H9 (cell line): ENCODE results near the gene HP1BP3. TPM values are rescaled to one million over a fixed set of nuclear protein-coding genes. Genes with fewer than 3 reads are reported as not detected.

Experiments used
- DNase-seq: peaks from one replicate; pipeline ENCODE4 v3.0.0-alpha.2; 2017
- H2AFZ ChIP-seq: one replicate; pipeline ENCODE4 v1.6.1; 2013; ENCODE audit warnings: mild to moderate bottlenecking, low read length, control low read depth, moderate library complexity
- H2AK5ac ChIP-seq: 2 replicates; pipeline ENCODE4 v1.6.1; 2013; ENCODE audit warnings: low read length, control low read depth, mixed read lengths; ENCODE audit not compliant: insufficient read length
- H2BK120ac ChIP-seq: one replicate; pipeline ENCODE4 v1.6.1; 2013; ENCODE audit warnings: low read depth, mild to moderate bottlenecking, low read length, control low read depth, inconsistent platforms; ENCODE audit not compliant: poor library complexity, severe bottlenecking
- H2BK12ac ChIP-seq: 2 replicates; pipeline ENCODE4 v1.6.1; 2013; ENCODE audit warnings: low read length, control low read depth, mixed read lengths, low read depth; ENCODE audit not compliant: insufficient read length
- H2BK15ac ChIP-seq: 2 replicates; pipeline ENCODE4 v1.6.1; 2013; ENCODE audit warnings: low read depth, low read length, control low read depth
- H2BK20ac ChIP-seq: one replicate; pipeline ENCODE4 v1.6.1; 2013; ENCODE audit warnings: low read depth, mild to moderate bottlenecking, low read length, control low read depth, inconsistent platforms; ENCODE audit not compliant: poor library complexity, severe bottlenecking
- H2BK5ac ChIP-seq: 2 replicates; pipeline ENCODE4 v1.6.1; 2013; ENCODE audit warnings: low read length, control low read depth, mixed read lengths; ENCODE audit not compliant: insufficient read length
- H3K14ac ChIP-seq: 2 replicates; pipeline ENCODE4 v1.6.1; 2013; ENCODE audit warnings: low read length, control low read depth; ENCODE audit not compliant: insufficient read depth
- H3K18ac ChIP-seq: 2 replicates; pipeline ENCODE4 v1.6.1; 2013; ENCODE audit warnings: low read depth, mild to moderate bottlenecking, mixed read lengths, low read length, control low read depth; ENCODE audit not compliant: insufficient read length
- H3K23ac ChIP-seq: 2 replicates; pipeline ENCODE4 v1.6.1; 2013; ENCODE audit warnings: low read length, control low read depth, mixed read lengths, low read depth; ENCODE audit not compliant: insufficient read length
- H3K23me2 ChIP-seq: 2 replicates; pipeline ENCODE4 v1.6.1; 2013; ENCODE audit warnings: low read depth, mild to moderate bottlenecking, mixed read lengths, low read length, control low read depth; ENCODE audit not compliant: insufficient read length, poor library complexity, severe bottlenecking
- H3K27ac ChIP-seq: 2 replicates; pipeline ENCODE4 v1.5.1; 2013; ENCODE audit warnings: low read length, control low read depth, mixed read lengths, low read depth; ENCODE audit not compliant: insufficient read length
- H3K27me3 ChIP-seq: 2 replicates; pipeline ENCODE4 v1.6.1; 2013; ENCODE audit warnings: low read length, control low read depth, inconsistent platforms; ENCODE audit not compliant: insufficient read depth
- H3K4ac ChIP-seq: 2 replicates; pipeline ENCODE4 v1.6.1; 2013; ENCODE audit warnings: low read depth, mild to moderate bottlenecking, control low read depth, inconsistent platforms, low read length, moderate library complexity
- H3K4me1 ChIP-seq: 2 replicates; pipeline ENCODE4 v1.6.1; 2013; ENCODE audit warnings: low read length, control low read depth, inconsistent platforms; ENCODE audit not compliant: insufficient read depth
- H3K4me2 ChIP-seq: 2 replicates; pipeline ENCODE4 v1.6.1; 2013; ENCODE audit warnings: low read length, control low read depth, mixed read lengths; ENCODE audit not compliant: insufficient read length, insufficient read depth
- H3K56ac ChIP-seq: 2 replicates; pipeline ENCODE4 v1.6.1; 2013; ENCODE audit warnings: low read depth, mild to moderate bottlenecking, mixed read lengths, low read length, control low read depth; ENCODE audit not compliant: insufficient read length
- H3K79me1 ChIP-seq: 2 replicates; pipeline ENCODE4 v1.6.1; 2013; ENCODE audit warnings: low read depth, mild to moderate bottlenecking, moderate library complexity, low read length, control low read depth, inconsistent platforms; ENCODE audit not compliant: insufficient read depth, poor library complexity, severe bottlenecking
- H3K79me2 ChIP-seq: 2 replicates; pipeline ENCODE4 v1.6.1; 2013; ENCODE audit warnings: low read length, control low read depth, inconsistent platforms; ENCODE audit not compliant: insufficient read depth
- H3K9ac ChIP-seq: 2 replicates; pipeline ENCODE4 v1.6.1; 2013; ENCODE audit warnings: low read length, control low read depth, mixed read lengths; ENCODE audit not compliant: insufficient read length; ENCODE audit errors: extremely low read depth
- H3K9me3 ChIP-seq: one replicate; pipeline ENCODE4 v1.6.1; 2013; ENCODE audit warnings: low read depth, low read length, inconsistent platforms; ENCODE audit not compliant: control insufficient read depth
- H3T11ph ChIP-seq: one replicate; pipeline ENCODE4 v1.6.1; 2013; ENCODE audit warnings: mild to moderate bottlenecking, low read length, control low read depth, inconsistent platforms
- H4K20me1 ChIP-seq: one replicate; pipeline ENCODE4 v1.6.1; 2013; ENCODE audit not compliant: control insufficient read depth, insufficient read length, insufficient read depth
- H4K5ac ChIP-seq: 2 replicates; pipeline ENCODE4 v1.6.1; 2013; ENCODE audit warnings: low read depth, mild to moderate bottlenecking, mixed read lengths, low read length, control low read depth; ENCODE audit not compliant: insufficient read length
- H4K8ac ChIP-seq: replicated peaks from 2 replicates; pipeline ENCODE4 v1.6.1; 2013; ENCODE audit warnings: low read length, control low read depth, mixed read lengths, low read depth; ENCODE audit not compliant: insufficient read length
- H4K91ac ChIP-seq: 2 replicates; pipeline ENCODE4 v1.6.1; 2013; ENCODE audit warnings: low read depth, mild to moderate bottlenecking, moderate library complexity, mixed read lengths, low read length, control low read depth; ENCODE audit not compliant: insufficient read length
- H3K27ac Mint-ChIP-seq, 3 experiments: 2 replicates in 2 of 3; 3 replicates in 1 of 3; pipeline ENCODE4 v1.8.0; 2020 to 2021; ENCODE audit warnings: mixed read lengths in 3 of 3, mild to moderate bottlenecking in 1 of 3, moderate library complexity in 1 of 3
- H3K27me3 Mint-ChIP-seq: 2 replicates; pipeline ENCODE4 v1.8.0; 2021; ENCODE audit warnings: low read depth, mild to moderate bottlenecking, moderate library complexity, mixed read lengths
- H3K36me3 Mint-ChIP-seq, 3 experiments: 2 replicates in 2 of 3; 3 replicates in 1 of 3; pipeline ENCODE4 v1.8.0; 2020 to 2021; ENCODE audit warnings: low read depth in 3 of 3, mixed read lengths in 3 of 3; ENCODE audit not compliant: insufficient read depth in 1 of 3
- H3K4me1 Mint-ChIP-seq, 2 experiments: 2 replicates each; pipeline ENCODE4 v1.8.0; 2020; ENCODE audit warnings: mixed read lengths in 2 of 2
- H3K4me3 Mint-ChIP-seq, 2 experiments: 2 replicates in 1 of 2; 3 replicates in 1 of 2; pipeline ENCODE4 v1.8.0; 2020 to 2021; ENCODE audit warnings: mild to moderate bottlenecking in 2 of 2, mixed read lengths in 2 of 2, moderate library complexity in 1 of 2
- H3K9me3 Mint-ChIP-seq, 2 experiments: 2 replicates in 1 of 2; 3 replicates in 1 of 2; pipeline ENCODE4 v1.8.0; 2020; ENCODE audit warnings: mild to moderate bottlenecking in 2 of 2, mixed read lengths in 2 of 2, moderate library complexity in 1 of 2
- CTCF ChIP-seq: fragments of 200-600 bp; sonication (generic); conservative IDR thresholded peaks from 3 replicates; pipeline ENCODE4 v1.8.0; 2021; ENCODE audit warnings: antibody characterized with exemption, mild to moderate bottlenecking
- WGBS: extraction: QIAGEN DNeasy Blood & Tissue Kit; methylation state at CpG from one replicate; pipeline ENCODE4 v1.1.7; 2013; ENCODE audit warnings: missing lambda C conversion rate, low lambda C conversion rate, mixed read lengths; ENCODE audit not compliant: insufficient read length; ENCODE audit errors: extremely low coverage; 5-methylcytosine and 5-hydroxymethylcytosine counted together
- total RNA-seq: library from RNA; stranded (reverse); gene quantifications from 2 replicates; pipeline ENCODE4 v1.2.1, GENCODE V29; 2021

The HP1BP3 gene
- total RNA-seq, 1 experiment from 2014 or later, result 127 TPM

GRCh38 chr1:20696397-20697333 is 90.4 kb downstream of the HP1BP3 start:
- no peaks in the 10 kb centered on the region for H3K79me1 ChIP-seq
- H3K27ac ChIP-seq, result no peak overlapping the region
- H3K36me3 Mint-ChIP-seq, result peaks cover 0 to 3% (median 0%) of the 10 kb centered on the region in 3 experiments; a peak in 1 of 7 replicates
- no peaks in the 10 kb centered on the region for H3K9me3 Mint-ChIP-seq
- DNase-seq, result peak; percentile 93
- no peak overlapping the region for H2BK15ac ChIP-seq
- no peak overlapping the region for H3T11ph ChIP-seq
- H2AFZ ChIP-seq, result peak overlapping the region; percentile 32
- H3K27ac Mint-ChIP-seq, result peak overlapping the region; percentile 55 to 87 (median 85); a peak in 2 of 7 replicates
- no peak overlapping the region for H2BK120ac ChIP-seq
- H3K27me3 ChIP-seq, result no peaks in the 10 kb centered on the region
- H2BK5ac ChIP-seq, result no peak overlapping the region
- no peak overlapping the region for H4K8ac ChIP-seq
- peaks cover 9 to 17% of the 10 kb centered on the region in 2 experiments; a peak in 3 of 4 replicates for H3K4me1 Mint-ChIP-seq
- H3K4me3 Mint-ChIP-seq, result peak overlapping the region; percentile 76 to 81
- no peak overlapping the region for H2BK12ac ChIP-seq
- peaks cover 14% of the 10 kb centered on the region for H3K27me3 Mint-ChIP-seq
- H2AK5ac ChIP-seq, result no peak overlapping the region
- no peaks in the 10 kb centered on the region for H4K20me1 ChIP-seq
- no peaks in the 10 kb centered on the region for H3K9me3 ChIP-seq
- no peaks in the 10 kb centered on the region for H3K4me1 ChIP-seq
- H4K5ac ChIP-seq, result no peak overlapping the region
- H3K9ac ChIP-seq, result no peak overlapping the region
- H3K18ac ChIP-seq, result no peak overlapping the region
- H3K56ac ChIP-seq, result no peak overlapping the region
- TF ChIP-seq CTCF, result peak; percentile 92
- WGBS, result no CpG with 5 or more reads among the region's 46 CpGs
- H3K23ac ChIP-seq, result no peak overlapping the region
- H2BK20ac ChIP-seq, result no peak overlapping the region
- no peak overlapping the region for H3K4ac ChIP-seq
- H3K14ac ChIP-seq, result no peak overlapping the region; the same call in 1 of the 2 replicates
- no peaks in the 10 kb centered on the region for H3K79me2 ChIP-seq
- no peak overlapping the region for H4K91ac ChIP-seq
- peaks cover 10% of the 10 kb centered on the region for H3K23me2 ChIP-seq
- peak overlapping the region; percentile 36 for H3K4me2 ChIP-seq
